H1 (cell line): Measurements from ENCODE around the gene DENND2D. TPM values are rescaled to one million over a fixed set of nuclear protein-coding genes. Genes with fewer than 3 reads are reported as not detected.

Experiments
- CTCF ChIA-PET: fragments of 300-600 bp; sonication (Branson Sonifier 250); formaldehyde crosslinking; loops from one replicate; lab custom pipeline; 2021; ENCODE audit not compliant: partially characterized antibody; lab: Charles Lee
- POLR2A ChIA-PET: fragments of 300-600 bp; sonication (Branson Sonifier 250); formaldehyde crosslinking; loops from one replicate; lab custom pipeline; 2021; ENCODE audit warnings: inconsistent platforms; ENCODE audit not compliant: partially characterized antibody; lab: Charles Lee
- DNase-seq, 2 experiments: peaks; one replicate each; pipeline versions ENCODE4 v3.0.0 to v3.0.0-alpha.2; 2010 to 2022; ENCODE audit warnings: low spot score in 2 of 2, low read depth in 1 of 2, mixed read lengths in 1 of 2
- FAIRE-seq: peaks from 2 replicates; lab custom pipeline; 2011; peaks lifted over from hg19 to GRCh38; lab: Jason Lieb, UNC
- H2AFZ ChIP-seq: 2 replicates; pipeline ENCODE4 v1.8.1; 2012; ENCODE audit warnings: low read length, inconsistent platforms
- H2AK5ac ChIP-seq: 2 replicates; pipeline ENCODE4 v1.6.1; 2013; ENCODE audit warnings: low read depth, low read length
- H2BK120ac ChIP-seq: replicated peaks from 2 replicates; pipeline ENCODE3; 2013; ENCODE audit warnings: low read depth, low read length, inconsistent platforms
- H2BK12ac ChIP-seq: 2 replicates; pipeline ENCODE4 v1.6.1; 2013; ENCODE audit warnings: low read depth, low read length
- H2BK15ac ChIP-seq: 2 replicates; pipeline ENCODE4 v1.6.1; 2013; ENCODE audit warnings: low read length
- H2BK20ac ChIP-seq: 2 replicates; pipeline ENCODE4 v1.6.1; 2013; ENCODE audit warnings: low read length
- H2BK5ac ChIP-seq: 2 replicates; pipeline ENCODE4 v1.6.1; 2013; ENCODE audit warnings: low read depth, low read length
- H3K14ac ChIP-seq: 2 replicates; pipeline ENCODE4 v1.6.1; 2013; ENCODE audit warnings: inconsistent platforms; ENCODE audit not compliant: insufficient read length
- H3K18ac ChIP-seq: 2 replicates; pipeline ENCODE4 v1.6.1; 2013; ENCODE audit warnings: low read length; ENCODE audit errors: extremely low read depth
- H3K23ac ChIP-seq: 2 replicates; pipeline ENCODE4 v1.6.1; 2013; ENCODE audit warnings: inconsistent platforms; ENCODE audit not compliant: insufficient read length
- H3K23me2 ChIP-seq: 2 replicates; pipeline ENCODE4 v1.6.1; 2013; ENCODE audit warnings: low read depth, low read length
- H3K27ac ChIP-seq: 2 replicates; pipeline ENCODE4 v1.6.1; 2011; ENCODE audit warnings: low read depth, low read length, inconsistent platforms
- H3K27me3 ChIP-seq, 4 experiments: replicated peaks in 1 of 4; 1 replicate in 1 of 4; 2 replicates in 3 of 4; pipeline versions ENCODE4 v1.6.1 to v1.8.1; 2011 to 2013; ENCODE audit warnings: low read length in 3 of 4, mild to moderate bottlenecking in 3 of 4, inconsistent platforms in 2 of 4, mixed read lengths in 2 of 4, moderate library complexity in 1 of 4; ENCODE audit not compliant: control insufficient read depth in 3 of 4, insufficient read depth in 3 of 4; ENCODE audit errors: extremely low read depth in 1 of 4
- H3K36me3 ChIP-seq, 4 experiments: 2 replicates each; pipeline versions ENCODE4 v1.6.1 to v1.8.1; 2011 to 2013; ENCODE audit warnings: mild to moderate bottlenecking in 4 of 4, low read length in 3 of 4, moderate library complexity in 2 of 4, control low read depth in 1 of 4, inconsistent platforms in 1 of 4; ENCODE audit not compliant: insufficient read depth in 4 of 4, control insufficient read depth in 2 of 4
- H3K4ac ChIP-seq: replicated peaks from 2 replicates; pipeline ENCODE3; 2013; ENCODE audit warnings: low read length, low read depth, mixed read lengths, inconsistent platforms; ENCODE audit not compliant: insufficient read length
- H3K4me1 ChIP-seq, 4 experiments: replicated peaks in 1 of 4; 1 replicate in 1 of 4; 2 replicates in 3 of 4; pipeline versions ENCODE4 v1.6.1 to v1.8.1; 2011 to 2013; ENCODE audit warnings: low read length in 3 of 4, inconsistent platforms in 2 of 4, mixed read lengths in 1 of 4; ENCODE audit not compliant: insufficient read depth in 4 of 4, control insufficient read depth in 3 of 4
- H3K4me2 ChIP-seq, 2 experiments: 2 replicates each; pipeline versions ENCODE4 v1.6.1 to v1.8.1; 2011 to 2013; ENCODE audit warnings: low read depth in 2 of 2, low read length in 2 of 2, control low read depth in 1 of 2, inconsistent platforms in 1 of 2, mild to moderate bottlenecking in 1 of 2; ENCODE audit not compliant: insufficient read depth in 1 of 2
- H3K4me3 ChIP-seq, 4 experiments: fragments of 200-600, 300-600 bp in 1 of 4; sonication (generic), shearing (Covaris generic), sonication (Bioruptor Twin) in 1 of 4; 2 replicates each; pipeline versions ENCODE4 v1.5.1 to v1.8.1; 2011 to 2016; ENCODE audit warnings: low read length in 4 of 4, low read depth in 3 of 4, control low read depth in 2 of 4, inconsistent platforms in 2 of 4, mild to moderate bottlenecking in 2 of 4, mixed read lengths in 1 of 4, moderate library complexity in 1 of 4; ENCODE audit not compliant: insufficient read depth in 2 of 4; ENCODE audit errors: extremely low read depth in 1 of 4
- H3K56ac ChIP-seq: replicated peaks from 2 replicates; pipeline ENCODE3; 2013; ENCODE audit warnings: low read depth, mild to moderate bottlenecking, mixed read lengths, low read length, inconsistent platforms; ENCODE audit not compliant: insufficient read length
- H3K79me1 ChIP-seq: 2 replicates; pipeline ENCODE4 v1.6.1; 2013; ENCODE audit warnings: low read depth, low read length, control low read depth
- H3K79me2 ChIP-seq, 2 experiments: 2 replicates each; pipeline versions ENCODE4 v1.6.1 to v1.8.1; 2012 to 2013; ENCODE audit warnings: low read length in 2 of 2, mild to moderate bottlenecking in 2 of 2, inconsistent platforms in 1 of 2; ENCODE audit not compliant: insufficient read depth in 2 of 2, control insufficient read depth in 1 of 2
- H3K9ac ChIP-seq, 4 experiments: replicated peaks in 1 of 4; 1 replicate in 1 of 4; 2 replicates in 3 of 4; pipeline versions ENCODE4 v1.6.1 to v1.8.1; 2011 to 2013; ENCODE audit warnings: low read depth in 3 of 4, low read length in 3 of 4, control low read depth in 2 of 4, mild to moderate bottlenecking in 2 of 4, moderate library complexity in 2 of 4, inconsistent platforms in 1 of 4; ENCODE audit errors: extremely low read depth in 1 of 4
- H3K9me3 ChIP-seq, 2 experiments: 2 replicates each; pipeline versions ENCODE4 v1.6.1 to v1.8.1; 2012 to 2013; ENCODE audit warnings: mild to moderate bottlenecking in 2 of 2, moderate library complexity in 2 of 2, control low read depth in 1 of 2, inconsistent platforms in 1 of 2, low read depth in 1 of 2, low read length in 1 of 2, mixed read lengths in 1 of 2; ENCODE audit not compliant: insufficient read depth in 2 of 2
- H4K20me1 ChIP-seq, 2 experiments: replicated peaks in 1 of 2; 2 replicates each; pipeline versions ENCODE3 to v1.8.1; 2011 to 2013; ENCODE audit warnings: inconsistent platforms in 2 of 2, low read length in 2 of 2, mild to moderate bottlenecking in 1 of 2; ENCODE audit not compliant: insufficient read depth in 2 of 2, control insufficient read depth in 1 of 2
- H4K5ac ChIP-seq: 2 replicates; pipeline ENCODE4 v1.6.1; 2013; ENCODE audit warnings: low read length, low read depth, mixed read lengths, inconsistent platforms; ENCODE audit not compliant: insufficient read length
- H4K8ac ChIP-seq: 2 replicates; pipeline ENCODE4 v1.8.0; 2013; ENCODE audit warnings: mild to moderate bottlenecking, moderate library complexity, low read length, inconsistent platforms; ENCODE audit not compliant: insufficient read depth; ENCODE audit errors: extremely low read depth
- H4K91ac ChIP-seq: replicated peaks from 2 replicates; pipeline ENCODE3; 2013; ENCODE audit warnings: low read length, mixed read lengths, inconsistent platforms; ENCODE audit not compliant: insufficient read length
- CREB1 ChIP-seq: IDR thresholded peaks from 2 replicates; pipeline ENCODE4 v1.6.1; 2012; ENCODE audit warnings: inconsistent platforms
- WGBS, 2 experiments: shearing (Covaris generic) in 1 of 2; methylation state at CpG; one replicate each; pipeline versions ENCODE4 v1.1.6 to v1.1.7; 2013 to 2015; ENCODE audit warnings: low lambda C conversion rate in 2 of 2, mixed read lengths in 2 of 2, inconsistent platforms in 1 of 2, low coverage in 1 of 2, missing lambda C conversion rate in 1 of 2; ENCODE audit not compliant: insufficient replicate concordance in 2 of 2, insufficient coverage in 1 of 2, insufficient read length in 1 of 2; ENCODE audit errors: extremely low coverage in 1 of 2, missing lambda C conversion rate in 1 of 2; 5-methylcytosine and 5-hydroxymethylcytosine counted together
- polyA plus RNA-seq, 7 experiments: library from polyadenylated mRNA; depleted of rRNA in 3 of 7; stranded (reverse) in 5 of 7; unstranded in 2 of 7; fragments of >200 nt in 5 of 7; fragments of 200-250 nt in 2 of 7; gene quantifications; 1 replicate in 5 of 7; 2 replicates in 1 of 7; 4 replicates in 1 of 7; pipeline versions ENCODE4 v1.2.1 to v1.2.3, GENCODE V29; 2011 to 2013; ENCODE audit warnings: missing spikeins in 2 of 7, mixed read lengths in 2 of 7
- total RNA-seq: library from RNA; stranded (reverse); fragmentation: NEBNext Ultra II Directional; extraction: Animal tissue kit (Norgen Biotek cat#: 25700); gene quantifications from 2 replicates; pipeline ENCODE4 v1.2.1, GENCODE V29; 2021

Gene DENND2D
- total and polyA plus RNA-seq, 2 of the 8 experiments (the other 6 are each of a cell fraction or from before 2014, with no cell fraction given) = 0.58 to 1.6 TPM

- Histone ChIP-seq H2BK15ac (no peak overlapping the region), H3K9me3 (no peaks in the 10 kb centered on the region), H4K8ac (no peak overlapping the region), H2AFZ (no peak overlapping the region), H2AK5ac (no peak overlapping the region), H3K79me2 (no peaks in the 10 kb centered on the region), H3K9ac (no peak overlapping the region), H3K4me3 (no peak overlapping the region), H2BK20ac (no peak overlapping the region), H3K79me1 (no peaks in the 10 kb centered on the region), H3K14ac (no peak overlapping the region), H3K4me2 (no peak overlapping the region), H2BK12ac (no peak overlapping the region), H4K5ac (no peak overlapping the region), H3K4ac (no peak overlapping the region), H2BK5ac (no peak overlapping the region), H3K36me3 (peaks cover 0 to 23% (median 17%) of the 10 kb centered on the region in 4 experiments), H3K23me2 (no peaks in the 10 kb centered on the region), H3K18ac (no peak overlapping the region), H3K56ac (no peak overlapping the region), H3K23ac (no peak overlapping the region), H4K20me1 (no peaks in the 10 kb centered on the region), H3K27me3 (no peaks in the 10 kb centered on the region), H4K91ac (no peak overlapping the region), H3K4me1 (no peaks in the 10 kb centered on the region), H2BK120ac (no peak overlapping the region), H3K27ac (no peak overlapping the region)
- no peak for TF ChIP-seq CREB1
- ChIA-PET CTCF (interaction anchor here (1.0 to 1.1 kb wide), 4 partner anchors 14 to 217 kb away, joined by 3 to 4 read pairs (median 3); no protein-coding TSS in a partner anchor), POLR2A (interaction anchor here (1.2 kb wide), 1 partner anchor 12 kb away, joined by 3 read pairs; no protein-coding TSS in a partner anchor)
- FAIRE-seq (no peak), DNase-seq (no peak)
- WGBS, 2 experiments = 85% methylated on average over 6 of the region's 6 CpGs; no CpG with 5 or more reads in 1 of the 2 experiments
Observed at GRCh38 chr1:111183308-111184069, 17.0 kb downstream of the DENND2D start.
